Activated CD8-positive, alpha-beta T cell treated with anti-CD3 and anti-CD28 coated beads for 36 hours (primary cell): ENCODE measurements around the gene TNFRSF19. TPM values are rescaled to one million over a fixed set of nuclear protein-coding genes. Genes with fewer than 3 reads are reported as not detected.
"Not testable (repeated sequence)": the region's sequence is repeated elsewhere in the genome, so short reads cannot be mapped to it uniquely, and the experiment has no call there.

ENCODE experiments used
- ATAC-seq: fragments of 200-7000 bp; cut with Tn5 transposase; one replicate; pipeline ENCODE4 v1.10.0; 2021; ENCODE audit warnings: mild to moderate bottlenecking, moderate library complexity
- CTCF ChIA-PET: fragments of 350-600 bp; sonication (Branson Sonifier 250); formaldehyde crosslinking; loops from one replicate; lab custom pipeline; 2021; ENCODE audit warnings: antibody characterized with exemption; lab: Charles Lee
- POLR2A ChIA-PET: fragments of 350-600 bp; sonication (Branson Sonifier 250); formaldehyde crosslinking; loops from one replicate; lab custom pipeline; 2021; ENCODE audit warnings: antibody characterized with exemption; lab: Charles Lee
- DNase-seq: peaks from one replicate; pipeline ENCODE4 v3.0.0-alpha.2; 2020
- H3K27ac Mint-ChIP-seq: one replicate; pipeline ENCODE4 v1.8.0; 2021; ENCODE audit warnings: mild to moderate bottlenecking, mixed read lengths
- H3K27me3 Mint-ChIP-seq: one replicate; pipeline ENCODE4 v1.8.0; 2021; ENCODE audit warnings: mixed read lengths
- H3K36me3 Mint-ChIP-seq: one replicate; pipeline ENCODE4 v1.8.0; 2021; ENCODE audit warnings: low read depth, mixed read lengths
- H3K4me1 Mint-ChIP-seq: one replicate; pipeline ENCODE4 v1.8.0; 2021; ENCODE audit warnings: low read depth, mixed read lengths
- H3K4me3 Mint-ChIP-seq: one replicate; pipeline ENCODE4 v1.8.0; 2021; ENCODE audit warnings: mild to moderate bottlenecking, moderate library complexity, mixed read lengths
- H3K9me3 Mint-ChIP-seq: one replicate; pipeline ENCODE4 v1.8.0; 2021; ENCODE audit warnings: mixed read lengths
- CTCF ChIP-seq: fragments of 200-600 bp; IDR thresholded peaks from one replicate; pipeline ENCODE4 v1.8.0; 2022; ENCODE audit warnings: antibody characterized with exemption, mild to moderate bottlenecking
- intact Hi-C: fragments of 100-400 bp; cut with micrococcal nuclease; formaldehyde crosslinking; loops from one replicate; pipeline ENCODE4 v1.10.0; 2022
- total RNA-seq, 2 experiments: library from RNA; stranded (reverse); gene quantifications; one replicate each; pipeline ENCODE4 v1.2.3, GENCODE V29; 2021

Gene TNFRSF19
- total RNA-seq, 2 experiments from 2014 or later: not detected

GRCh38 chr13:23672616-23673015 lies 102.4 kb downstream of the TNFRSF19 start:
- no peak for TF ChIP-seq CTCF
- no peaks in the 10 kb centered on the region for H3K4me1 Mint-ChIP-seq
- H3K4me3 Mint-ChIP-seq: no peak overlapping the region
- intact Hi-C loops: no loop called here
- ChIA-PET CTCF (no interaction called here), POLR2A (no interaction called here)
- H3K27ac Mint-ChIP-seq: no peak overlapping the region
- no peaks in the 10 kb centered on the region for H3K36me3 Mint-ChIP-seq
- no peak for DNase-seq
- no peaks in the 10 kb centered on the region for H3K9me3 Mint-ChIP-seq
- peaks cover 11% of the 10 kb centered on the region for H3K27me3 Mint-ChIP-seq
- no peak for ATAC-seq

GRCh38 chr13:23673354-23673753 lies 103.1 kb downstream of the TNFRSF19 start:
- DNase-seq (no peak), ATAC-seq (no peak)
- no peak overlapping the region for H3K27ac Mint-ChIP-seq
- H3K9me3 Mint-ChIP-seq: no peaks in the 10 kb centered on the region
- no peaks in the 10 kb centered on the region for H3K36me3 Mint-ChIP-seq
- peaks cover 11% of the 10 kb centered on the region for H3K27me3 Mint-ChIP-seq
- CTCF ChIA-PET: no interaction called here
- no peak for TF ChIP-seq CTCF
- intact Hi-C loops: no loop called here
- no peak overlapping the region for H3K4me3 Mint-ChIP-seq
- POLR2A ChIA-PET: interaction anchor here (0.6 kb wide), 1 partner anchor 16 kb away, joined by 3 read pairs; no protein-coding TSS in a partner anchor
- no peaks in the 10 kb centered on the region for H3K4me1 Mint-ChIP-seq

- Mint-ChIP-seq H3K4me3 (no peak overlapping the region), H3K27me3 (peaks cover 11% of the 10 kb centered on the region), H3K9me3 (no peaks in the 10 kb centered on the region), H3K27ac (no peak overlapping the region), H3K36me3 (no peaks in the 10 kb centered on the region), H3K4me1 (peaks cover 4% of the 10 kb centered on the region)
- DNase-seq (no peak), ATAC-seq (no peak)
- POLR2A ChIA-PET: interaction anchor here (0.6 kb wide), 1 partner anchor 16 kb away, joined by 3 read pairs; no protein-coding TSS in a partner anchor
- intact Hi-C loops: no loop called here
- CTCF ChIA-PET: no interaction called here
- no peak for TF ChIP-seq CTCF
These were observed 103.8 kb downstream of the TNFRSF19 start for GRCh38 chr13:23673867-23674605.

GRCh38 chr13:23674795-23675640 lies 104.8 kb downstream of the TNFRSF19 start:
- Mint-ChIP-seq H3K36me3 (no peaks in the 10 kb centered on the region), H3K27ac (no peak overlapping the region), H3K9me3 (no peaks in the 10 kb centered on the region), H3K4me1 (peaks cover 9% of the 10 kb centered on the region), H3K27me3 (peaks cover 11% of the 10 kb centered on the region), H3K4me3 (no peak overlapping the region)
- intact Hi-C loops: no loop called here
- ATAC-seq: no peak
- TF ChIP-seq CTCF: no peak
- ChIA-PET POLR2A (no interaction called here), CTCF (interaction anchor here (2.4 kb wide), 1 partner anchor 7 kb away, joined by 7 read pairs; no protein-coding TSS in a partner anchor)
- peak; percentile 8 for DNase-seq

- H3K27me3 Mint-ChIP-seq, H3K4me3 Mint-ChIP-seq, POLR2A ChIA-PET, H3K9me3 Mint-ChIP-seq, H3K27ac Mint-ChIP-seq, H3K36me3 Mint-ChIP-seq, DNase-seq, intact Hi-C loops, ATAC-seq, H3K4me1 Mint-ChIP-seq: not testable (repeated sequence)
- CTCF ChIA-PET: interaction anchor here (1.3 kb wide), 1 partner anchor 68 kb away, joined by 3 read pairs; no protein-coding TSS in a partner anchor
These were observed 107.6 kb downstream of the TNFRSF19 start for GRCh38 chr13:23677679-23678288.
